LNCAP (cell line): ENCODE data around the gene TUBB2B.

Experiments used
- CTCF ChIP-seq: fragments of 450-650 bp; IDR thresholded peaks from 2 replicates; pipeline ENCODE4 v1.5.1; 2017; ENCODE audit warnings: mild to moderate bottlenecking

The TUBB2B gene

DNA sequence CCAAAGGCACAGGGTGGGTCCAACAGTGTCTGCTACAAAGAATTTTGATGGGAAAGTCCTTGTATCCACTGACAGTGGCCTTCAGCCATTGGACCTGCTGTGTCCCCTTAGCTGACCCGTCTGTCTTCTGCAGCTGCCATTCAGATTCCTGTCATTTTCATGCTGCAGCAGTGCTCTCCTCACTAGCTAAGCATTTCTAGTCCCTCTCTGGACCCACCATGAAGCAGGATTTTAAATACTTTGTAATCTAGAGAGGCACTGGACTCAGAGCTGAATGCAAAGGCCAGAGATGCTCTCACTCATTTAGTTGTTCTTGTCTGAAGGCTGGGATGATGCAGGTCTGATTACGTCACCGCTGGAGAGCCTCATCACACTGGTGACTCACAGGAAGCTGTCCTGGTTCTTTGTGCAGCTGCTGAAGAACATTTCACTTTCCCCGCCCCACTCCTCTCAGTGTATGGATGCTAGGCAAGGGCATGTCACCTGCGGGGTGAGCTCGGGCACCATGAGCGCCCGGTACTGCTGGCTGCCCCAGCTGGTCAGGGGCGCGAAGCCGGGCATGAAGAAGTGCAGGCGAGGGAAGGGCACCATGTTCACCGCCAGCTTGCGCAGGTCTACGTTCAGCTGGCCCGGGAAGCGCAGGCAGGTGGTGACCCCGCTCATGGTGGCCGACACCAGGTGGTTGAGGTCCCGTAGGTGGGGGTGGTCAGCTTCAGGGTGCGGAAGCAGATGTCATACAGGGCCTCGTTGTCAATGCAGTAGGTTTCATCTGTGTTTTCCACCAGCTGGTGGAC is 50.7 kb downstream of the TUBB2B start:
- TF ChIP-seq CTCF: no peak

GRCh38 chr6:3175715-3176402 is 51.6 kb downstream of the TUBB2B start:
- no peak for TF ChIP-seq CTCF
